Mucosa of descending colon (tissue), 3 donors: ENCODE measurements around the gene OGFOD1. TPM values are rescaled to one million over a fixed set of nuclear protein-coding genes. Genes with fewer than 3 reads are reported as not detected.

Experiments
- ATAC-seq: fragments of 200-7000 bp; cut with Tn5 transposase; one replicate; pipeline ENCODE4 v1.9.1; 2020; ENCODE audit warnings: mild to moderate bottlenecking, moderate library complexity
- DNase-seq, 3 donors: peaks; one replicate each; pipeline ENCODE4 v3.0.0-alpha.2; 2020
- H3K36me3 ChIP-seq: fragments of 200-600 bp; one replicate; pipeline ENCODE4 v1.8.0; 2021; ENCODE audit warnings: low read depth, mild to moderate bottlenecking
- H3K4me1 ChIP-seq: fragments of 200-600 bp; one replicate; pipeline ENCODE4 v1.8.0; 2021; ENCODE audit warnings: low read depth, mild to moderate bottlenecking
- H3K4me3 ChIP-seq: fragments of 200-600 bp; one replicate; pipeline ENCODE4 v1.8.0; 2021; ENCODE audit warnings: mild to moderate bottlenecking
- H3K9me3 ChIP-seq: fragments of 200-600 bp; one replicate; pipeline ENCODE4 v1.8.0; 2021; ENCODE audit warnings: mild to moderate bottlenecking
- CTCF ChIP-seq: fragments of 200-600 bp; IDR thresholded peaks from one replicate; pipeline ENCODE4 v1.8.0; 2022; ENCODE audit warnings: antibody characterized with exemption, mild to moderate bottlenecking
- intact Hi-C, 2 donors: fragments of 100-400 bp; cut with DNase I in 1 of 2; cut with micrococcal nuclease in 1 of 2; formaldehyde crosslinking; loops; one replicate each; pipeline versions ENCODE4 v1.11.0 to v1.11.1; 2022; cut with DNase I, micrococcal nuclease
- total RNA-seq, 3 donors: library from RNA; stranded (reverse); fragmentation: NEBNext Ultra II Directional in 2 of 3; extraction: Animal tissue kit (Norgen Biotek cat#: 25700) in 2 of 3; gene quantifications; one replicate each; pipeline versions ENCODE4 v1.2.1 to v1.2.4, GENCODE V29; 2021 to 2023
- donor health status: DM: no; HTN: no; CAD: no; lungs with moderate emphysema.
- donor health status: DM: no; HTN: no; CAD: no.
- donor health status: DM: no; HTN: yes; CAD: no.

OGFOD1 gene
- total RNA-seq, 3 donors from 2014 or later, result 17.4 to 27.8 (median 23.6) TPM

- intact Hi-C loops, result no loop called here
- DNase-seq (no peak), ATAC-seq (no peak)
- Histone ChIP-seq H3K4me3 (no peak overlapping the region), H3K9me3 (no peaks in the 10 kb centered on the region), H3K4me1 (peaks cover 10% of the 10 kb centered on the region), H3K36me3 (no peaks in the 10 kb centered on the region)
- TF ChIP-seq CTCF, result no peak
Observed at GRCh38 chr16:56428091-56428490, 23.3 kb upstream of the OGFOD1 start.

- ATAC-seq (no peak), DNase-seq (no peak)
- intact Hi-C loops, result no loop called here
- peaks cover 5% of the 10 kb centered on the region for H3K36me3 ChIP-seq
- no peaks in the 10 kb centered on the region for H3K4me1 ChIP-seq
- no peak overlapping the region for H3K4me3 ChIP-seq
- no peak for TF ChIP-seq CTCF
- no peaks in the 10 kb centered on the region for H3K9me3 ChIP-seq
Observed at GRCh38 chr16:56436258-56436657, 15.1 kb upstream of the OGFOD1 start.

- no peaks in the 10 kb centered on the region for H3K4me1 ChIP-seq
- DNase-seq (no peak), ATAC-seq (no peak)
- no peaks in the 10 kb centered on the region for H3K9me3 ChIP-seq
- no peak for TF ChIP-seq CTCF
- H3K36me3 ChIP-seq, result peaks cover 5% of the 10 kb centered on the region
- intact Hi-C loops, result no loop called here
- no peak overlapping the region for H3K4me3 ChIP-seq
Observed at GRCh38 chr16:56438038-56438437, 13.3 kb upstream of the OGFOD1 start.

GRCh38 chr16:56447286-56447685 lies 4.1 kb upstream of the OGFOD1 start:
- intact Hi-C loops, result no loop called here
- H3K4me3 ChIP-seq, result no peak overlapping the region
- no peaks in the 10 kb centered on the region for H3K9me3 ChIP-seq
- no peak for DNase-seq
- TF ChIP-seq CTCF, result no peak
- no peaks in the 10 kb centered on the region for H3K36me3 ChIP-seq
- no peak for ATAC-seq
- H3K4me1 ChIP-seq, result peaks cover 18% of the 10 kb centered on the region

- Histone ChIP-seq H3K4me1 (peaks cover 25% of the 10 kb centered on the region), H3K36me3 (no peaks in the 10 kb centered on the region), H3K4me3 (no peak overlapping the region), H3K9me3 (no peaks in the 10 kb centered on the region)
- intact Hi-C loops, result no loop called here
- DNase-seq (no peak), ATAC-seq (no peak)
- TF ChIP-seq CTCF, result no peak
Observed at GRCh38 chr16:56448005-56448404, 3.3 kb upstream of the OGFOD1 start.
